Measurements from ENCODE around the gene PPY.
"Not testable (repeated sequence)": the region's sequence is repeated elsewhere in the genome, so short reads cannot be mapped to it uniquely, and the experiment has no call there.

DNA sequence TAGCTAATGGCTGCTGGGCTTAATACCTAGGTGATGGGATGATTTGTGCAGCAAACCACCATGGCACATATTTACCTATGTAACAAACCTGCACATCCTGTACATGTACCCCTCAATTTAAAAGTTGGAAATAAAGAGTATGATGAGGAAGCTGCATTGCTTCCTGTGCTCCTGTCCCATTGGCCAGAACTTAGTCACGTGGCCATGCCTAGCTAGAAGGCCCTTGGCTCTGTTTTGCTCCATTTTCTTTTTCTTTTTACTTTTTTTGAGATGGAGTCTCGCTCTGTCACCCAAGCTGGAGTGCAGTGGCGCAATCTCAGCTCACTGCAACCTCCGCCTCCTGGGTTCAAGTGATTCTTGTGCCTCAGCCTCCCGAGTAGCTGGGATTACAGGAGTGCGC, 19.0 kb upstream of the PPY start:
- TF ChIP-seq, protein P1, sequence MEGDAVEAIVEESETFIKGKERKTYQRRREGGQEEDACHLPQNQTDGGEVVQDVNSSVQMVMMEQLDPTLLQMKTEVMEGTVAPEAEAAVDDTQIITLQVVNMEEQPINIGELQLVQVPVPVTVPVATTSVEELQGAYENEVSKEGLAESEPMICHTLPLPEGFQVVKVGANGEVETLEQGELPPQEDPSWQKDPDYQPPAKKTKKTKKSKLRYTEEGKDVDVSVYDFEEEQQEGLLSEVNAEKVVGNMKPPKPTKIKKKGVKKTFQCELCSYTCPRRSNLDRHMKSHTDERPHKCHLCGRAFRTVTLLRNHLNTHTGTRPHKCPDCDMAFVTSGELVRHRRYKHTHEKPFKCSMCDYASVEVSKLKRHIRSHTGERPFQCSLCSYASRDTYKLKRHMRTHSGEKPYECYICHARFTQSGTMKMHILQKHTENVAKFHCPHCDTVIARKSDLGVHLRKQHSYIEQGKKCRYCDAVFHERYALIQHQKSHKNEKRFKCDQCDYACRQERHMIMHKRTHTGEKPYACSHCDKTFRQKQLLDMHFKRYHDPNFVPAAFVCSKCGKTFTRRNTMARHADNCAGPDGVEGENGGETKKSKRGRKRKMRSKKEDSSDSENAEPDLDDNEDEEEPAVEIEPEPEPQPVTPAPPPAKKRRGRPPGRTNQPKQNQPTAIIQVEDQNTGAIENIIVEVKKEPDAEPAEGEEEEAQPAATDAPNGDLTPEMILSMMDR (IDR thresholded peaks at IDR 0.05; ENCODE audit: borderline replicate concordance, extremely low read depth, low read length, poor library complexity, severe bottlenecking) = not testable (repeated sequence)
- not testable (repeated sequence) for TF ChIP-seq EZH2 (IDR thresholded peaks at IDR 0.05; ENCODE audit: borderline replicate concordance, low read depth, low read length, severe bottlenecking)
